ENCODE data around the gene MYL9.

Gene MYL9

DNA sequence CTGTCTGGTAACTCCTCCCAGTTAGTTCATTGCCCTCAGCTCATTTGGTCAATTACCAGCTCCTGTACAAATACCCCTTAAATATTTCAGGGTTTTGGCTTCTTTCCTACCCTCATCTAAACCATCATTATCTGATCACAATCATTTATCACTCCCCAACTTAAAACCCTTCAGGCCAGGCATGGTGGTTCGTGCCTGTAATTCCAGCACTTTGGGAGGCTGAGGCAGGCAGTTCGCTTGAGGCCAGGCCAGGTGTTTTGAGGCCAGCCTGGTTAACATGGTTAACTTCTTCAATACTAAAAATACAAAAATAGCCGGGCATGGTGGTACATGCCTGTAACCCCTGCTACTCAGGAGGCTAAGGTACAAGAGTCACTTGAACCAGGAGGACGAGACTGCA is 41.5 kb downstream of the MYL9 start:
- H3K9me3 Mint-ChIP-seq, result no peaks in the 10 kb centered on the region
- H3K27me3 Mint-ChIP-seq, result no peaks in the 10 kb centered on the region
- H3K4me1 Mint-ChIP-seq, result peaks cover 31% of the 10 kb centered on the region
- no peak overlapping the region for H3K4me3 Mint-ChIP-seq
- peak overlapping the region; percentile 82 for H3K27ac Mint-ChIP-seq
- H3K36me3 Mint-ChIP-seq, result peaks cover 8% of the 10 kb centered on the region

DNA sequence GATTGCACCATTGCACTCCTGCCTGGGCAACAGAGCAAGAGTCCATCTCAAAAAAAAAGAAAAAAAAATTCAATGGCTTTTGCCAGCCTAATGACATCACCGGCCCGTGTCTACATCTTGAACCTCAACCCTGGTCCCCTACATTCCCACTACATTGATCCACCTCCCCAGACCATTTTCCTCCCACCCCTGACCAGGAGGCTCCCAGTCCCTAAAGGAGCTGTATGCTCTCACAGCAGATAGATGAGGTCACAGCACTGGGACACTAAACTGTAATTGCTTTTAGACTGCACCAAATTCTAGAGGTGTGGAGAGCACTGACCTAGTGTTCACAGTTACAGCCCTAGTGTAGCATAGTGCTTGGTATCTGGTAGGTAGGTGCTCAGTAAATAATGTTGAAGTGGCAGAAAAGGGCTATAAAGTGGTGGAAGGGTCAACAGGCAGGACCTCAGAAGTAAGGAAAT is 42.7 kb downstream of the MYL9 start:
- no peaks in the 10 kb centered on the region for H3K9me3 Mint-ChIP-seq
- no peaks in the 10 kb centered on the region for H3K27me3 Mint-ChIP-seq
- no peak overlapping the region for H3K4me3 Mint-ChIP-seq
- peaks cover 8% of the 10 kb centered on the region for H3K36me3 Mint-ChIP-seq
- H3K4me1 Mint-ChIP-seq, result peaks cover 31% of the 10 kb centered on the region
- H3K27ac Mint-ChIP-seq, result no peak overlapping the region

DNA sequence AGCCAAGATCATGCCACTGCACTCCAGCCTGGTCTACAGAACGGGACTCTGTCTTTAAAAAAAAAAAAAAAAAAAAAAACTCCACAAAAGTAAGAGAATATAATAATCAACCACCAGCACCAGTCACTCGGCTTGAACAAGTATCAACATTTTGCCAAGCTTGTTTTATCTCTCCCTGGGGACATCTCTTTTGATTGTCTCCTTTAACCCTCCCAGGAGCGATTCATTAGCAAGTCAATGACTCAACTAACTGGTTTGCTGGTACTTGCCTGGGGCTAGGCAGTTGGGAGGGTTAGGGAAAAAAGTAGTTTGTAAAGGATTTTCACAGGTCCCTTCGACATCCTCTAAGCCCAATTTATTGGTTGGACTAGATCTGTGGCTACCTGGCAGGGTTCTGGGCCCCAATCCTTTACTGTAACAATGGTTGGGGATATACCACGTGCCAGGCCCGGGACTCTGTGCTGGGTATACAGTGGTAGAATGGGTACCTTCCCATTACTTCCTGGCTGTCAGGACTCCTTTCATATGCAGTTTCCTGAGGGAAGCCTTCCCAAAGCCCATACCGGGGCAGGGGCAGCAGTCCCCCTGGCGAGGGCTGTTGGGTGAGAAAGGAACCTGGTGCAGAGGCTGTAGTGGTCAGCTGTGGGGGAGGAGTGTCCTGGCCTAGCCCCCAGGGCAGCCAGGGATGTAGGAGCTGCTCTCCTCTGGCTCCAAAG is 44.2 kb downstream of the MYL9 start:
- Mint-ChIP-seq H3K4me3 (no peak overlapping the region), H3K4me1 (peaks cover 24% of the 10 kb centered on the region), H3K27ac (peak overlapping the region; percentile 65), H3K27me3 (no peaks in the 10 kb centered on the region), H3K9me3 (no peaks in the 10 kb centered on the region), H3K36me3 (peaks cover 3% of the 10 kb centered on the region)

DNA sequence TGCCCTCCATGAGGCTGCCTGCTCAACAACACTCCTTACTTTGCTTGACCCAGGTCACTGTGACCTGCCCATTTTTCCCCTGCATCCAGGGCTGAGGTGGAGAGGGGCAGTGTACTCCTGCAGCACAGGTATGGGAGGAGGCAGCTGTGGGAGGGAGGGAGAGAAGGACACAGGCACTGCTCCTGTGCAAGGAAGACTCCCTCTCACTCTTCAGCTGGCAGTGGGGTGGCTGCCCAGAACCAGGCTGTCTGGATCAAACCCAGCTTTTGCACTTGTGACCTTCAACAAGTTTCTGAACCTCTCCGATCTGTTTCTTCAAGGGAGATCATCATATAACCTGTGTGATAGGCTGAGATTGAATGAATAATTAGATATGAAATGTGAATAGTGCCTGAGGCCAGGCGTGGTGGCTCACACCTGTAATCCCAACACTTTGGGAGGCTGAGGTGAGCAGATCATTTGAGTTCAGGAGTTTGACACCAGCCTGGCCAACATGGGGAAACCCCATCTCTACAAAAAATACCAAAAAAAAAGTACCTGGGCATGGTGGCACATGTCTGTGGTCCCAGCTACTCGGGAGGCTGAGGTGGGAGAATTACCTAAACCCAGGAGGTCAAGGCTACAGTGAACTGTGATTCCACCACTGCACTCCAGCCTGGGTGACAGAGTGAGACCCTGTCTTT is 46.2 kb downstream of the MYL9 start:
- Mint-ChIP-seq H3K9me3 (no peaks in the 10 kb centered on the region), H3K36me3 (peaks cover 8% of the 10 kb centered on the region), H3K4me3 (no peak overlapping the region), H3K27ac (peak overlapping the region; percentile 43), H3K4me1 (peaks cover 31% of the 10 kb centered on the region), H3K27me3 (no peaks in the 10 kb centered on the region)

DNA sequence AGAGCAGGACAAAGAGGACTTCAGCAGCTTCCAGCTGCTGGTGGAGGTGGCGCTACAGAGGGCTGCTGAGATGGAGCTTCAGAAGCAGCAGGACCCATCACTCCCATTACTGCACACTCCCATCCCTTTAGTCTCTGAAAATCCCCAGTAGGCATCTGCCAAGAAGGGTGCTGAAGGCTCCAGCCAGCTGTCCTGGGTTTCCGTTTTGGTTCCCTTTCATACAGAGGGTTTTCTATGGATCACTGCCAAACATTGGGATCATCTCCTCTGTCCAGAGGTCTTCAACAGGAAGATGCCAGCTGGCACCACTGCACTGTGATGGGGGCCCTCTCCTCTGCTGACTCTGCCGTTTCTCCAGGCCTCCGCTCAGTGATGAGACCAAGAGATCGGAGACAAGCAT is 50.0 kb downstream of the MYL9 start:
- H3K36me3 Mint-ChIP-seq, result peaks cover 5% of the 10 kb centered on the region
- H3K4me3 Mint-ChIP-seq, result no peak overlapping the region
- H3K4me1 Mint-ChIP-seq, result peaks cover 58% of the 10 kb centered on the region
- H3K27me3 Mint-ChIP-seq, result no peaks in the 10 kb centered on the region
- peak overlapping the region; percentile 90 for H3K27ac Mint-ChIP-seq
- no peaks in the 10 kb centered on the region for H3K9me3 Mint-ChIP-seq

DNA sequence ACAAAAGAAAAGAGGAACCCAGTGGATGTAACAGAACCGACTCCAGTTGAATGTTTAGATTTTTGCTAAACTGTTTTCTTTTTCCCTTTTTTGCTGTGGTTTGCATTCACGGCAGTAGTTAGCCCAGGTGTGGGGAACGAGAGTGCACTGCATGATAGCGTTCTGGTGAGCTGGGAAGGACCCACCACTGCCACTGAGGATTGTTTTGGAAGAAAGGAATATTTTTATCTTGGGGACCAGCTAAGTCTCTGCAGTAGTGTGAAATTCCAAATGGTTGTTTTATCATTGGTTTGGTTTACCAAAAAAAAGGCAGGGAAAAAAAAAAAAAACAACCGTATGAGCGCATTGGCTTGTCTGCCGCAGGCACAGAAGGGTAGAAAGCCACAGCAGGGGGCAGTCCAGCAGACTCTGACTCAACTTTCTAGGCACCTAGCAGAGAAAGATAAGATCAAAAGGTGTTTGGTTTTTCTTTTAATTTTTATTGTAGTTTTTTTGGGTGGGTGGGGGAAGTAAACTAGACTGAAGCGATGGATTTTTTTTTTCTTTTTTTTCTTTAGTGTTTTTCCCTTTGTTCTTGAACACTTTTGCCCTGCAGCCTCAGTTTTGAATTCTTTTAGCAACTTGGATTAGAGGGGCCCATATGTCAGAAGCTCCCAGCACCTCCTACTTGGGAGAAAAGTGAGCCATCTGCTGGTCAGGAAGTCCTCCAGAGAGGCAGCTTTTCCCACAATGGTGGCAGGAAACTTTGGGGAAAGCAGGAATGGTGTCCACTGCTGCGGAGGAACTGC is 50.7 kb downstream of the MYL9 start:
- peaks cover 5% of the 10 kb centered on the region for H3K36me3 Mint-ChIP-seq
- H3K9me3 Mint-ChIP-seq, result no peaks in the 10 kb centered on the region
- H3K4me1 Mint-ChIP-seq, result peaks cover 53% of the 10 kb centered on the region
- no peaks in the 10 kb centered on the region for H3K27me3 Mint-ChIP-seq
- H3K4me3 Mint-ChIP-seq, result peak overlapping the region; percentile 67
- H3K27ac Mint-ChIP-seq, result peak overlapping the region; percentile 90

DNA sequence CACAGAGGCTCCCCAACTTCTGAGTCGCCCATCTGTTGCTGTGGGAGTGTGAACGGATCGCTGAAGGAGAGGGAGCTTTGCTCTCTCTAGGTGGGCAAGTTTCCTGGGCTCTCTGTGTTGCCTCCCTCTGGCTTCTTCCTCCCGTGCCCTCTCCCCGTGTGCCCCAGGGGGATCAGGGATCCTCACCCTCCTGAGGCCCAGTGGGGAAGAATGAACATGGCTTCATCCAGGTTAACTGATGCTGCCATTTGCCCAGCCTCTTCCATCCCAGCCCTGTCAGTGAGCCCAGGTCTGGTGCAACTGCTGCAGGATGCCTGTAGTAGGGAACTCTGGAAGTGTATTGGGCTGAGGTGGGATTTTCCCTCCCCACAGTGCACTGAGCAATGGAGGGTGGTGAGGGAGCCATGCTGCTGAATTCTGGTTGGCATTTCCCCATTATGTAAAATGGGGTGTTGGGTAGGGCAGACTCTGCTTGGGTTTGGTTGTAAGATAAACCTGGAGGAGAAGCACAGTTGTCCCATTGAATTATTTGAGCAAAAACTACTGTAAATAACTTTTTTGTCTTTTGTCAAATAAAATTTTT is 52.1 kb downstream of the MYL9 start:
- Mint-ChIP-seq H3K27me3 (no peaks in the 10 kb centered on the region), H3K9me3 (no peaks in the 10 kb centered on the region), H3K27ac (peak overlapping the region; percentile 74), H3K4me1 (peaks cover 47% of the 10 kb centered on the region), H3K4me3 (no peak overlapping the region), H3K36me3 (peaks cover 5% of the 10 kb centered on the region)

DNA sequence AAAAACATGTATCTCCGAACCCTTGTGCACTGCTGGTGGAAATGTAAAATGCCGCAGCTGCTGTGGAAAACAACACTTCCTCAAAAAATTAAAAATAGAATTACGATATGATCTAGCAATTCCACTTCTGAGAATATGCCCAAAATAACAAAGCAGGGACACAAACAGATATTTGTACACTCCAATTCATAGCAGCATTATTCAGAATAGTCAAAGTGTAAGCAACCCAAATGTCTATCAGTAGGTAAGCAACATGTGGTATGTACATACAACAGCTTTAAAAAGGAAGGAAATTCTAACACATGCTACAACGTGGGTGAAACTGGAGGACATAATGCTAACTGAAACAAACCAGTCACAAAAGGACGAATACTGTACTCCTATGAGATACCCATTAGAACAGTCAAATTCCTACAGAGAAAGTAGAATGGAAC is 58.6 kb downstream of the MYL9 start:
- Mint-ChIP-seq H3K36me3 (no peaks in the 10 kb centered on the region), H3K4me3 (no peak overlapping the region), H3K4me1 (peaks cover 26% of the 10 kb centered on the region), H3K27me3 (no peaks in the 10 kb centered on the region), H3K9me3 (no peaks in the 10 kb centered on the region), H3K27ac (peak overlapping the region; percentile 81)
